GM23338 (cell line): Measurements from ENCODE around the gene C17orf78. TPM values are rescaled to one million over a fixed set of nuclear protein-coding genes. Genes with fewer than 3 reads are reported as not detected.

Source experiments
- ATAC-seq: fragments of 200-7000 bp; cut with Tn5 transposase; 3 replicates; pipeline ENCODE4 v1.9.1; 2020
- DNase-seq: peaks from one replicate; pipeline ENCODE4 v3.0.0-alpha.2; 2015; ENCODE audit warnings: low spot score
- H2AFZ ChIP-seq: fragments of 200-600 bp; sonication (generic); 2 replicates; pipeline ENCODE4 v1.8.0; 2016; ENCODE audit warnings: antibody characterized with exemption, mild to moderate bottlenecking, moderate library complexity
- H3F3A ChIP-seq: fragments of 200-600 bp; sonication (generic); replicated peaks from 2 replicates; pipeline ENCODE4 v1.8.0; 2017; ENCODE audit warnings: antibody characterized with exemption, mixed run types, low read depth
- H3K27ac ChIP-seq: fragments of 200-600 bp; sonication (generic); 2 replicates; pipeline ENCODE4 v1.6.1; 2016; ENCODE audit warnings: low read depth
- H3K27me3 ChIP-seq: fragments of 200-600 bp; sonication (generic); 2 replicates; pipeline ENCODE4 v1.8.0; 2016; ENCODE audit warnings: mild to moderate bottlenecking, mixed run types, moderate library complexity; ENCODE audit not compliant: insufficient read depth
- H3K36me3 ChIP-seq: fragments of 200-600 bp; sonication (generic); 2 replicates; pipeline ENCODE4 v1.8.0; 2016; ENCODE audit warnings: mild to moderate bottlenecking; ENCODE audit not compliant: insufficient read depth
- H3K4me1 ChIP-seq: fragments of 200-600 bp; sonication (generic); 2 replicates; pipeline ENCODE4 v1.8.0; 2016; ENCODE audit warnings: mild to moderate bottlenecking, moderate library complexity; ENCODE audit not compliant: insufficient read depth
- H3K4me2 ChIP-seq: fragments of 200-600 bp; sonication (generic); 2 replicates; pipeline ENCODE4 v1.7.1; 2017; ENCODE audit warnings: mixed run types
- H3K4me3 ChIP-seq: fragments of 200-600 bp; sonication (generic); 2 replicates; pipeline ENCODE4 v1.6.1; 2016; ENCODE audit warnings: mixed run types
- H3K79me2 ChIP-seq: fragments of 200-600 bp; sonication (generic); replicated peaks from 2 replicates; pipeline ENCODE4 v1.8.0; 2017; ENCODE audit warnings: mild to moderate bottlenecking; ENCODE audit not compliant: insufficient read depth
- H3K9me2 ChIP-seq: fragments of 200-600 bp; sonication (generic); 2 replicates; pipeline ENCODE4 v1.8.0; 2017; ENCODE audit not compliant: insufficient read depth
- H4K20me1 ChIP-seq: fragments of 200-600 bp; sonication (generic); replicated peaks from 2 replicates; pipeline ENCODE4 v1.8.0; 2017; ENCODE audit warnings: mild to moderate bottlenecking; ENCODE audit not compliant: insufficient read depth
- H3K27ac Mint-ChIP-seq: 2 replicates; pipeline ENCODE4 v1.8.0; 2020; ENCODE audit warnings: inconsistent platforms, mild to moderate bottlenecking, moderate library complexity, mixed read lengths
- H3K27me3 Mint-ChIP-seq: 3 replicates; pipeline ENCODE4 v1.8.0; 2022; ENCODE audit warnings: low read depth, mild to moderate bottlenecking, moderate library complexity, mixed read lengths, inconsistent platforms; ENCODE audit not compliant: insufficient read depth, poor library complexity
- H3K36me3 Mint-ChIP-seq: 3 replicates; pipeline ENCODE4 v1.8.0; 2021; ENCODE audit warnings: low read depth, mild to moderate bottlenecking, inconsistent platforms, moderate library complexity, mixed read lengths
- H3K4me1 Mint-ChIP-seq: 3 replicates; pipeline ENCODE4 v1.8.0; 2020; ENCODE audit warnings: mild to moderate bottlenecking, inconsistent platforms, mixed read lengths
- H3K4me3 Mint-ChIP-seq: 3 replicates; pipeline ENCODE4 v1.8.0; 2021; ENCODE audit warnings: moderate library complexity, mild to moderate bottlenecking, inconsistent platforms, mixed read lengths
- H3K9me3 Mint-ChIP-seq: 3 replicates; pipeline ENCODE4 v1.8.0; 2020; ENCODE audit warnings: moderate library complexity, mild to moderate bottlenecking, inconsistent platforms, mixed read lengths
- CREB1 ChIP-seq: fragments of 250-450 bp; sonication (Bioruptor Pico); IDR thresholded peaks from 2 replicates; pipeline ENCODE4 v1.5.0; 2020; ENCODE audit warnings: low read depth, mild to moderate bottlenecking, moderate library complexity
- EZH2 ChIP-seq: fragments of 200-600 bp; sonication (generic); IDR thresholded peaks from one replicate; pipeline ENCODE4 v1.8.0; 2017; ENCODE audit warnings: antibody characterized with exemption, mild to moderate bottlenecking, low read depth; ENCODE audit not compliant: unreplicated experiment
- EZH2phosphoT487 ChIP-seq: fragments of 200-600 bp; sonication (generic); IDR thresholded peaks from one replicate; pipeline ENCODE4 v1.8.1; 2018; ENCODE audit warnings: antibody characterized with exemption; ENCODE audit not compliant: unreplicated experiment
- JUNB ChIP-seq: IDR thresholded peaks from one replicate; pipeline ENCODE4 v1.6.1; 2016; ENCODE audit warnings: antibody characterized with exemption; ENCODE audit not compliant: unreplicated experiment
- NANOG ChIP-seq: IDR thresholded peaks from 2 replicates; pipeline ENCODE4 v1.6.1; 2016; ENCODE audit warnings: antibody characterized with exemption, borderline replicate concordance
- POLR2AphosphoS5 ChIP-seq: IDR thresholded peaks from 2 replicates; pipeline ENCODE4 v1.6.1; 2016; ENCODE audit warnings: antibody characterized with exemption, low read depth
- STAT1 ChIP-seq: IDR thresholded peaks from one replicate; pipeline ENCODE4 v1.6.1; 2016; ENCODE audit warnings: antibody characterized with exemption; ENCODE audit not compliant: unreplicated experiment
- ZNF114 ChIP-seq: fragments of 250-450 bp; sonication (Bioruptor Pico); IDR thresholded peaks from 2 replicates; pipeline ENCODE4 v1.5.0; 2020; ENCODE audit warnings: mild to moderate bottlenecking, moderate library complexity
- ZNF331 ChIP-seq: fragments of 250-450 bp; sonication (Bioruptor Pico); IDR thresholded peaks from 2 replicates; pipeline ENCODE4 v1.5.0; 2020; ENCODE audit warnings: low read depth, mild to moderate bottlenecking, moderate library complexity
- polyA plus RNA-seq: library from polyadenylated mRNA; unstranded; fragments of >200 nt; fragmentation: Nextera tagmentation; extraction: Ambion mirVana; gene quantifications from 2 replicates; pipeline ENCODE4 v1.2.1, GENCODE V29; 2016
- total RNA-seq: library from RNA; depleted of rRNA; stranded (reverse); fragments of >200 nt; shearing (Covaris generic); gene quantifications from 2 replicates; pipeline ENCODE4 v1.2.3, GENCODE V29; 2014
- TF ChIP-seq, protein P1 (sequence below), 2 experiments: fragments of 200-600 bp in 1 of 2; sonication (generic) in 1 of 2; conservative IDR thresholded peaks; 2 replicates each; pipeline versions ENCODE4 v1.5.1 to v1.6.1; 2016 to 2017; ENCODE audit warnings: antibody characterized with exemption in 2 of 2, low read depth in 2 of 2, mild to moderate bottlenecking in 2 of 2, moderate library complexity in 1 of 2
- TF ChIP-seq, protein P2 (sequence below): IDR thresholded peaks from one replicate; pipeline ENCODE4 v1.6.1; 2018; ENCODE audit warnings: antibody characterized with exemption; ENCODE audit not compliant: unreplicated experiment
- TF ChIP-seq, protein P3 (sequence below): IDR thresholded peaks from 2 replicates; pipeline ENCODE4 v1.6.1; 2016; ENCODE audit warnings: antibody characterized with exemption

Gene C17orf78
- total and polyA plus RNA-seq, 2 experiments from 2014 or later, result 0.19 TPM; not detected in 1

DNA sequence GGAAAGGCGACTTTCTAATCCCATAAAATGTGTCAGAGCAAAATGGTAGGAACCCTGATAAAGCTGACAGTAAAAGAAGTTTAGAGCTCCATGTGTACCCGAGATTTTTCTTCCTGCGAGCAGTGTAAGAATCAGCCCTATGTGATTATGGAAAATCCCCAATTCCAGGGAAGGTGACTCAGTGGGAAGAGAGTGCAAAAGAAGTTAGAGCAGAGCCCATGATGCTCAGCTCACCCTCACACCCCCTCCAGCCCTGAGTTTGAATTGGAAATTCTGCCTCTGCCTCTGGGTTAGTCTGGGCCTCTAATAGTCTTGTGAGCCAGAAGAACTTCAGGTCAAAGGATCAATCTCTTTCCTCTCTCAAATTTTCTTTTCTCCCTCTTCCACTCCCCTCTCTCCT is 12.5 kb downstream of the C17orf78 start (continued):
- TF ChIP-seq STAT1 (no peak), EZH2phosphoT487 (no peak), EZH2 (no peak), POLR2AphosphoS5 (no peak), ZNF114 (CRISPR knock-in tag) (no peak)
- TF ChIP-seq, protein P1, sequence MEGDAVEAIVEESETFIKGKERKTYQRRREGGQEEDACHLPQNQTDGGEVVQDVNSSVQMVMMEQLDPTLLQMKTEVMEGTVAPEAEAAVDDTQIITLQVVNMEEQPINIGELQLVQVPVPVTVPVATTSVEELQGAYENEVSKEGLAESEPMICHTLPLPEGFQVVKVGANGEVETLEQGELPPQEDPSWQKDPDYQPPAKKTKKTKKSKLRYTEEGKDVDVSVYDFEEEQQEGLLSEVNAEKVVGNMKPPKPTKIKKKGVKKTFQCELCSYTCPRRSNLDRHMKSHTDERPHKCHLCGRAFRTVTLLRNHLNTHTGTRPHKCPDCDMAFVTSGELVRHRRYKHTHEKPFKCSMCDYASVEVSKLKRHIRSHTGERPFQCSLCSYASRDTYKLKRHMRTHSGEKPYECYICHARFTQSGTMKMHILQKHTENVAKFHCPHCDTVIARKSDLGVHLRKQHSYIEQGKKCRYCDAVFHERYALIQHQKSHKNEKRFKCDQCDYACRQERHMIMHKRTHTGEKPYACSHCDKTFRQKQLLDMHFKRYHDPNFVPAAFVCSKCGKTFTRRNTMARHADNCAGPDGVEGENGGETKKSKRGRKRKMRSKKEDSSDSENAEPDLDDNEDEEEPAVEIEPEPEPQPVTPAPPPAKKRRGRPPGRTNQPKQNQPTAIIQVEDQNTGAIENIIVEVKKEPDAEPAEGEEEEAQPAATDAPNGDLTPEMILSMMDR (conservative IDR thresholded peaks at IDR 0.05; ENCODE audit: low read depth in 2 of 2), result no peak
- TF ChIP-seq, protein P2, sequence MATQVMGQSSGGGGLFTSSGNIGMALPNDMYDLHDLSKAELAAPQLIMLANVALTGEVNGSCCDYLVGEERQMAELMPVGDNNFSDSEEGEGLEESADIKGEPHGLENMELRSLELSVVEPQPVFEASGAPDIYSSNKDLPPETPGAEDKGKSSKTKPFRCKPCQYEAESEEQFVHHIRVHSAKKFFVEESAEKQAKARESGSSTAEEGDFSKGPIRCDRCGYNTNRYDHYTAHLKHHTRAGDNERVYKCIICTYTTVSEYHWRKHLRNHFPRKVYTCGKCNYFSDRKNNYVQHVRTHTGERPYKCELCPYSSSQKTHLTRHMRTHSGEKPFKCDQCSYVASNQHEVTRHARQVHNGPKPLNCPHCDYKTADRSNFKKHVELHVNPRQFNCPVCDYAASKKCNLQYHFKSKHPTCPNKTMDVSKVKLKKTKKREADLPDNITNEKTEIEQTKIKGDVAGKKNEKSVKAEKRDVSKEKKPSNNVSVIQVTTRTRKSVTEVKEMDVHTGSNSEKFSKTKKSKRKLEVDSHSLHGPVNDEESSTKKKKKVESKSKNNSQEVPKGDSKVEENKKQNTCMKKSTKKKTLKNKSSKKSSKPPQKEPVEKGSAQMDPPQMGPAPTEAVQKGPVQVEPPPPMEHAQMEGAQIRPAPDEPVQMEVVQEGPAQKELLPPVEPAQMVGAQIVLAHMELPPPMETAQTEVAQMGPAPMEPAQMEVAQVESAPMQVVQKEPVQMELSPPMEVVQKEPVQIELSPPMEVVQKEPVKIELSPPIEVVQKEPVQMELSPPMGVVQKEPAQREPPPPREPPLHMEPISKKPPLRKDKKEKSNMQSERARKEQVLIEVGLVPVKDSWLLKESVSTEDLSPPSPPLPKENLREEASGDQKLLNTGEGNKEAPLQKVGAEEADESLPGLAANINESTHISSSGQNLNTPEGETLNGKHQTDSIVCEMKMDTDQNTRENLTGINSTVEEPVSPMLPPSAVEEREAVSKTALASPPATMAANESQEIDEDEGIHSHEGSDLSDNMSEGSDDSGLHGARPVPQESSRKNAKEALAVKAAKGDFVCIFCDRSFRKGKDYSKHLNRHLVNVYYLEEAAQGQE, result no peak

DNA sequence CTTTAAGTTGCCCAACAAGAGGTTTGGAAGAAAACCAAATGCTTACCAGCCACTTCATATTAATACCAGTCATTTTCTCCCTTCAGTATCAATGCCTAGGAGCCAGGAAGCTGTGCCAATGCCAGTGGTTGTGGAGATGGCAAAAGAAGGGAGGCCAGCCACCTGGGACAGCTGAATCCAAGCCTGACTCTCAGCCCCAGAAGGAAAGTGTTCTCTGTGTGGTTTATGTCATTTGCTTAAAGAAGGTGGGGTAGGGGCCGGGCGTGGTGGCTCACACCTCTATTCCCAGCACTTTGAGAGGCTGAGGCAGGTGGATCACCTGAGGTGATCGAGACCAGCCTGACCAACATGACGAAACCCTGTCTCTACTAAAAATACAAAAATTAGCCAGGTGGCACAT is 13.4 kb downstream of the C17orf78 start:
- Mint-ChIP-seq H3K27me3 (peaks cover 5% of the 10 kb centered on the region), H3K27ac (no peak overlapping the region), H3K9me3 (no peaks in the 10 kb centered on the region), H3K4me1 (peaks cover 3% of the 10 kb centered on the region; the same call in 2 of the 3 replicates), H3K36me3 (no peaks in the 10 kb centered on the region), H3K4me3 (no peak overlapping the region)
- Histone ChIP-seq H4K20me1 (no peaks in the 10 kb centered on the region), H3K27me3 (no peaks in the 10 kb centered on the region), H3F3A (no peaks in the 10 kb centered on the region), H3K4me1 (no peaks in the 10 kb centered on the region; the same call in 1 of the 2 replicates), H2AFZ (no peak overlapping the region), H3K79me2 (no peaks in the 10 kb centered on the region), H3K36me3 (no peaks in the 10 kb centered on the region), H3K4me3 (no peak overlapping the region), H3K9me2 (no peaks in the 10 kb centered on the region), H3K4me2 (no peak overlapping the region), H3K27ac (no peak overlapping the region)
- DNase-seq, result no peak
- ATAC-seq, result no peak
- TF ChIP-seq CREB1 (CRISPR knock-in tag) (no peak), ZNF114 (CRISPR knock-in tag) (no peak), EZH2phosphoT487 (no peak), STAT1 (no peak), POLR2AphosphoS5 (no peak), ZNF331 (CRISPR knock-in tag) (no peak), JUNB (no peak), EZH2 (no peak), NANOG (no peak)
- TF ChIP-seq, protein P3, sequence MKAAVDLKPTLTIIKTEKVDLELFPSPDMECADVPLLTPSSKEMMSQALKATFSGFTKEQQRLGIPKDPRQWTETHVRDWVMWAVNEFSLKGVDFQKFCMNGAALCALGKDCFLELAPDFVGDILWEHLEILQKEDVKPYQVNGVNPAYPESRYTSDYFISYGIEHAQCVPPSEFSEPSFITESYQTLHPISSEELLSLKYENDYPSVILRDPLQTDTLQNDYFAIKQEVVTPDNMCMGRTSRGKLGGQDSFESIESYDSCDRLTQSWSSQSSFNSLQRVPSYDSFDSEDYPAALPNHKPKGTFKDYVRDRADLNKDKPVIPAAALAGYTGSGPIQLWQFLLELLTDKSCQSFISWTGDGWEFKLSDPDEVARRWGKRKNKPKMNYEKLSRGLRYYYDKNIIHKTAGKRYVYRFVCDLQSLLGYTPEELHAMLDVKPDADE, result no peak
- TF ChIP-seq, protein P2, result no peak
- TF ChIP-seq, protein P1 (conservative IDR thresholded peaks at IDR 0.05; ENCODE audit: low read depth in 2 of 2), result no peak
